GM23338 (cell line): Measurements from ENCODE around the gene ZNF282.

Source experiments
- CREB1 ChIP-seq: fragments of 250-450 bp; sonication (Bioruptor Pico); IDR thresholded peaks from 2 replicates; pipeline ENCODE4 v1.5.0; 2020; ENCODE audit warnings: low read depth, mild to moderate bottlenecking, moderate library complexity
- EZH2 ChIP-seq: fragments of 200-600 bp; sonication (generic); IDR thresholded peaks from one replicate; pipeline ENCODE4 v1.8.0; 2017; ENCODE audit warnings: antibody characterized with exemption, mild to moderate bottlenecking, low read depth; ENCODE audit not compliant: unreplicated experiment
- POLR2AphosphoS5 ChIP-seq: IDR thresholded peaks from 2 replicates; pipeline ENCODE4 v1.6.1; 2016; ENCODE audit warnings: antibody characterized with exemption, low read depth
- TF ChIP-seq, protein P1 (sequence below), 2 experiments: fragments of 200-600 bp in 1 of 2; sonication (generic) in 1 of 2; conservative IDR thresholded peaks; 2 replicates each; pipeline versions ENCODE4 v1.5.1 to v1.6.1; 2016 to 2017; ENCODE audit warnings: antibody characterized with exemption in 2 of 2, low read depth in 2 of 2, mild to moderate bottlenecking in 2 of 2, moderate library complexity in 1 of 2
- TF ChIP-seq, protein P2 (sequence below): IDR thresholded peaks from one replicate; pipeline ENCODE4 v1.6.1; 2018; ENCODE audit warnings: antibody characterized with exemption; ENCODE audit not compliant: unreplicated experiment

DNA sequence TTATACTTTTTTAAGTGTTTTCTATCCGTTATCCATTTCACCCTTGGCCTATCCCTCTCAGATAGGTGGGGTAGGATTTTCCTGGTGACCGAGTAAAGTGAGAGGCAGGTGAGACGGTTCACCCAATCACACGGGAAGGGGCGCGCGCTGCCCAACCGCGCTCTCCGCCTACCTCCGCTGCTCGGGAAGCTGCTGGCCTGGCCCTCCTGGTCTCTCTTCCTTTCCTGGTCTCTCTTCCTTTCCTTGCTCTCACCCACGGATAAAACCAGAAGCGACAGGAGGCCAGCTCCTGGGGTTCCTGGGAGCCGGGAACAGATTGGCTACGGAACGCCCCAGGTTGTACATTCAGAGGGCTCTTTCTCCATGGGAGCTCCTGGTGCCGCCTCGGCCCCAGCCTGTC lies 29.8 kb downstream of the ZNF282 start:
- TF ChIP-seq, protein P1, sequence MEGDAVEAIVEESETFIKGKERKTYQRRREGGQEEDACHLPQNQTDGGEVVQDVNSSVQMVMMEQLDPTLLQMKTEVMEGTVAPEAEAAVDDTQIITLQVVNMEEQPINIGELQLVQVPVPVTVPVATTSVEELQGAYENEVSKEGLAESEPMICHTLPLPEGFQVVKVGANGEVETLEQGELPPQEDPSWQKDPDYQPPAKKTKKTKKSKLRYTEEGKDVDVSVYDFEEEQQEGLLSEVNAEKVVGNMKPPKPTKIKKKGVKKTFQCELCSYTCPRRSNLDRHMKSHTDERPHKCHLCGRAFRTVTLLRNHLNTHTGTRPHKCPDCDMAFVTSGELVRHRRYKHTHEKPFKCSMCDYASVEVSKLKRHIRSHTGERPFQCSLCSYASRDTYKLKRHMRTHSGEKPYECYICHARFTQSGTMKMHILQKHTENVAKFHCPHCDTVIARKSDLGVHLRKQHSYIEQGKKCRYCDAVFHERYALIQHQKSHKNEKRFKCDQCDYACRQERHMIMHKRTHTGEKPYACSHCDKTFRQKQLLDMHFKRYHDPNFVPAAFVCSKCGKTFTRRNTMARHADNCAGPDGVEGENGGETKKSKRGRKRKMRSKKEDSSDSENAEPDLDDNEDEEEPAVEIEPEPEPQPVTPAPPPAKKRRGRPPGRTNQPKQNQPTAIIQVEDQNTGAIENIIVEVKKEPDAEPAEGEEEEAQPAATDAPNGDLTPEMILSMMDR (conservative IDR thresholded peaks at IDR 0.05; ENCODE audit: low read depth in 2 of 2) = no peak
- TF ChIP-seq CREB1 (CRISPR knock-in tag) (no peak), EZH2 (no peak), POLR2AphosphoS5 (no peak)
- TF ChIP-seq, protein P2, sequence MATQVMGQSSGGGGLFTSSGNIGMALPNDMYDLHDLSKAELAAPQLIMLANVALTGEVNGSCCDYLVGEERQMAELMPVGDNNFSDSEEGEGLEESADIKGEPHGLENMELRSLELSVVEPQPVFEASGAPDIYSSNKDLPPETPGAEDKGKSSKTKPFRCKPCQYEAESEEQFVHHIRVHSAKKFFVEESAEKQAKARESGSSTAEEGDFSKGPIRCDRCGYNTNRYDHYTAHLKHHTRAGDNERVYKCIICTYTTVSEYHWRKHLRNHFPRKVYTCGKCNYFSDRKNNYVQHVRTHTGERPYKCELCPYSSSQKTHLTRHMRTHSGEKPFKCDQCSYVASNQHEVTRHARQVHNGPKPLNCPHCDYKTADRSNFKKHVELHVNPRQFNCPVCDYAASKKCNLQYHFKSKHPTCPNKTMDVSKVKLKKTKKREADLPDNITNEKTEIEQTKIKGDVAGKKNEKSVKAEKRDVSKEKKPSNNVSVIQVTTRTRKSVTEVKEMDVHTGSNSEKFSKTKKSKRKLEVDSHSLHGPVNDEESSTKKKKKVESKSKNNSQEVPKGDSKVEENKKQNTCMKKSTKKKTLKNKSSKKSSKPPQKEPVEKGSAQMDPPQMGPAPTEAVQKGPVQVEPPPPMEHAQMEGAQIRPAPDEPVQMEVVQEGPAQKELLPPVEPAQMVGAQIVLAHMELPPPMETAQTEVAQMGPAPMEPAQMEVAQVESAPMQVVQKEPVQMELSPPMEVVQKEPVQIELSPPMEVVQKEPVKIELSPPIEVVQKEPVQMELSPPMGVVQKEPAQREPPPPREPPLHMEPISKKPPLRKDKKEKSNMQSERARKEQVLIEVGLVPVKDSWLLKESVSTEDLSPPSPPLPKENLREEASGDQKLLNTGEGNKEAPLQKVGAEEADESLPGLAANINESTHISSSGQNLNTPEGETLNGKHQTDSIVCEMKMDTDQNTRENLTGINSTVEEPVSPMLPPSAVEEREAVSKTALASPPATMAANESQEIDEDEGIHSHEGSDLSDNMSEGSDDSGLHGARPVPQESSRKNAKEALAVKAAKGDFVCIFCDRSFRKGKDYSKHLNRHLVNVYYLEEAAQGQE = no peak
